NCI-H2227 (cell line): Measurements from ENCODE around the gene PAX8.
A peak's percentile ranks its signal among the peaks of the same experiment; 100 is the strongest.

Experiments
- DNase-seq: peaks from one replicate; lab custom pipeline; 2025; ENCODE audit not compliant: unreplicated experiment; lab: John Stamatoyannopoulos, UW

Gene PAX8

GRCh38 chr2:113224647-113225236, 54.0 kb downstream of the PAX8 start:
- DNase-seq = no peak

- no peak for DNase-seq
These were observed 54.9 kb downstream of the PAX8 start for GRCh38 chr2:113223813-113224212.

- DNase-seq = no peak
These were observed 56.9 kb downstream of the PAX8 start for GRCh38 chr2:113221846-113222245.

- DNase-seq = peak; percentile 24
These were observed 57.6 kb downstream of the PAX8 start for GRCh38 chr2:113220970-113221708.

GRCh38 chr2:113219889-113220641, 58.7 kb downstream of the PAX8 start:
- no peak for DNase-seq

- DNase-seq = no peak
These were observed 59.2 kb downstream of the PAX8 start for GRCh38 chr2:113219525-113219888.

GRCh38 chr2:113219092-113219441, 59.7 kb downstream of the PAX8 start:
- no peak for DNase-seq

- DNase-seq = no peak
These were observed 60.2 kb downstream of the PAX8 start for GRCh38 chr2:113218283-113219091.

GRCh38 chr2:113217455-113218282, 61.1 kb downstream of the PAX8 start:
- no peak for DNase-seq

GRCh38 chr2:113216891-113217454, 61.7 kb downstream of the PAX8 start:
- no peak for DNase-seq

GRCh38 chr2:113216321-113216720, 62.4 kb downstream of the PAX8 start:
- DNase-seq = no peak

- DNase-seq = no peak
These were observed 63.7 kb downstream of the PAX8 start for GRCh38 chr2:113215056-113215455.

GRCh38 chr2:113214141-113214540, 64.6 kb downstream of the PAX8 start:
- DNase-seq = no peak

- no peak for DNase-seq
These were observed 65.4 kb downstream of the PAX8 start for GRCh38 chr2:113213061-113213930.

- DNase-seq = peak; percentile 62
These were observed 66.3 kb downstream of the PAX8 start for GRCh38 chr2:113212245-113213060.

- no peak for DNase-seq
These were observed 67.3 kb downstream of the PAX8 start for GRCh38 chr2:113211226-113212105.

- no peak for DNase-seq
These were observed 69.0 kb downstream of the PAX8 start for GRCh38 chr2:113209646-113210171.
